PC-9 (cell line): ENCODE results near the gene TMEM135. TPM values are rescaled to one million over a fixed set of nuclear protein-coding genes. Genes with fewer than 3 reads are reported as not detected.

Experiments
- BruUV-seq: library from RNA; stranded (reverse); fragments of 400-500 nt; replicated peaks from 2 replicates; lab custom pipeline; 2021; lab: Mats Ljungman, UMichigan
- CTCF ChIA-PET: fragments of 300-600 bp; sonication (Branson Sonifier 250); formaldehyde crosslinking; loops from one replicate; lab custom pipeline; 2022; ENCODE audit warnings: antibody characterized with exemption; lab: Charles Lee
- POLR2A ChIA-PET: fragments of 300-600 bp; sonication (Branson Sonifier 250); formaldehyde crosslinking; loops from one replicate; lab custom pipeline; 2022; ENCODE audit warnings: antibody characterized with exemption; ENCODE audit not compliant: unreplicated experiment; lab: Charles Lee
- DNase-seq, 2 experiments: peaks; one replicate each; pipeline versions ENCODE4 v3.0.0 to v3.0.0-alpha.2; 2015 to 2022; ENCODE audit warnings: mixed read lengths in 1 of 2
- H2AFZ ChIP-seq: fragments of 200-600 bp; sonication (generic); 2 replicates; pipeline ENCODE4 v1.8.1; 2017; ENCODE audit warnings: antibody characterized with exemption
- H3F3A ChIP-seq: fragments of 200-600 bp; sonication (generic); 2 replicates; pipeline ENCODE4 v1.8.1; 2017; ENCODE audit warnings: antibody characterized with exemption, mild to moderate bottlenecking, low read depth; ENCODE audit not compliant: insufficient read depth
- H3K27ac ChIP-seq: fragments of 200-600 bp; sonication (generic); 2 replicates; pipeline ENCODE4 v1.6.1; 2016; ENCODE audit warnings: mixed run types
- H3K27me3 ChIP-seq: fragments of 200-600 bp; sonication (generic); 2 replicates; pipeline ENCODE4 v1.6.1; 2016; ENCODE audit warnings: low read depth, mixed run types; ENCODE audit not compliant: insufficient read depth
- H3K36me3 ChIP-seq: fragments of 200-600 bp; sonication (generic); 2 replicates; pipeline ENCODE4 v1.6.1; 2016; ENCODE audit warnings: low read depth, mixed run types
- H3K4me1 ChIP-seq: fragments of 200-600 bp; sonication (generic); replicated peaks from 2 replicates; pipeline ENCODE4 v1.6.1; 2016; ENCODE audit warnings: mixed run types; ENCODE audit not compliant: insufficient read depth
- H3K4me2 ChIP-seq: fragments of 200-600 bp; sonication (generic); 2 replicates; pipeline ENCODE4 v1.6.1; 2017; ENCODE audit warnings: mixed run types
- H3K4me3 ChIP-seq: fragments of 200-600 bp; sonication (generic); 2 replicates; pipeline ENCODE4 v1.6.1; 2016; ENCODE audit warnings: mixed run types
- H3K79me2 ChIP-seq: fragments of 200-600 bp; sonication (generic); 2 replicates; pipeline ENCODE4 v1.6.1; 2017; ENCODE audit warnings: low read depth, mixed run types
- H3K9me2 ChIP-seq: fragments of 200-600 bp; sonication (generic); 2 replicates; pipeline ENCODE4 v1.8.1; 2017; ENCODE audit warnings: mild to moderate bottlenecking; ENCODE audit not compliant: insufficient read depth
- H3K9me3 ChIP-seq: fragments of 200-600 bp; sonication (generic); 2 replicates; pipeline ENCODE4 v1.8.1; 2016; ENCODE audit warnings: low read depth; ENCODE audit not compliant: insufficient read depth
- H4K20me1 ChIP-seq: fragments of 200-600 bp; sonication (generic); 2 replicates; pipeline ENCODE4 v1.8.1; 2017; ENCODE audit not compliant: insufficient read depth
- CTCF ChIP-seq: fragments of 200-600 bp; sonication (generic); conservative IDR thresholded peaks from 2 replicates; pipeline ENCODE4 v1.6.1; 2017; ENCODE audit warnings: mixed run types, antibody characterized with exemption, mild to moderate bottlenecking, moderate library complexity
- EZH2 ChIP-seq: fragments of 200-600 bp; sonication (generic); IDR thresholded peaks from 2 replicates; pipeline ENCODE4 v1.8.0; 2017; ENCODE audit warnings: antibody characterized with exemption, low read depth
- intact Hi-C: fragments of 100-400 bp; cut with micrococcal nuclease; formaldehyde crosslinking; loops from one replicate; pipeline ENCODE4 v1.10.0; 2022; ENCODE audit not compliant: unreplicated experiment
- total RNA-seq: library from RNA; stranded (reverse); gene quantifications from 2 replicates; pipeline ENCODE4 v1.2.3, GENCODE V29; 2021

Gene TMEM135
- total RNA-seq, 1 experiment from 2014 or later, result 42.0 TPM

DNA sequence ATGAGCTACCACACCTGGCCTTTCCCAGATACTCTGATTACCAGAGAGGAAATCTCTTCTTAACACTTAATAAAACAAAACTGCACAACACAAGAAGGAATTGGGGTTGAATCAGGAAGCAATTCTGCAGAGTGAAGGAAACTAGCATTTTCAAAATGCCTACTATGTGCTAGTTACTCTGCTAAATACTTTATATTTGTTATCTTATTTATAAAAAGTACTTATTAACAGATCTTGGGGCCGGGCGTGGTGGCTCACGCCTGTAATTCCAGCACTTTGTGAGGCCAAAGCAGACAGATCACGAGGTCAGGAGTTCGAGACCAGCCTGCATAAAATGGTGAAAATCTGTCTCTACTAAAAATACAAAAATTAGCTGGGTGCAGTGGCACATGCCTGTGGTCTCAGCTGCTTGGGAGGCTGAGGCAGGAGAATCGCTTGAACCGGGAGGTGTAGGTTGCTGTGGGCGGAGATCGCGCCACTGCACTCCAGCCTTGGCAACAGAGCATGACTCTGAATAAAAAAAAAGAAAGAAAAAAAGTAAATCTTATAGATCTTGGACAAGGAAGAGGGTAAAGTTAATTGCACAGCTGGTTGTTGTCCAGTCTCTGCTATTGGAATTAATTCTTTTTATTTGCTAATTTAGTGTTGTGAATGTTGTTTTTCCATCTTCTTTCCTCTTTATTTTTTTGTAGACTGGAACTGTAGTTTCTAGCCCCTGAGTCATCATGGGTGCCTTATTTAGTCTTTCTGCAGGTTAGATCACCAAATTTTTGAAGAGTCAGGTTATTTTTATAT lies 22.1 kb downstream of the TMEM135 start:
- H3K4me3 ChIP-seq, result no peak overlapping the region
- H3K9me2 ChIP-seq, result no peaks in the 10 kb centered on the region
- peaks cover 35% of the 10 kb centered on the region for H3K79me2 ChIP-seq
- H3K27me3 ChIP-seq, result no peaks in the 10 kb centered on the region
- H3F3A ChIP-seq, result no peaks in the 10 kb centered on the region
- H3K27ac ChIP-seq, result no peak overlapping the region
- BruUV-seq, result no TSS peak
- ChIA-PET POLR2A (no interaction called here), CTCF (no interaction called here)
- H2AFZ ChIP-seq, result no peak overlapping the region
- H4K20me1 ChIP-seq, result no peaks in the 10 kb centered on the region
- DNase-seq, result no peak
- no peaks in the 10 kb centered on the region for H3K4me1 ChIP-seq
- TF ChIP-seq CTCF, result no peak
- no peaks in the 10 kb centered on the region for H3K9me3 ChIP-seq
- intact Hi-C loops, result no loop called here
- H3K4me2 ChIP-seq, result no peak overlapping the region
- 0 out of 2 replicates have a peak, but pooled peaks cover 7% of the 10 kb centered on the region for H3K36me3 ChIP-seq

DNA sequence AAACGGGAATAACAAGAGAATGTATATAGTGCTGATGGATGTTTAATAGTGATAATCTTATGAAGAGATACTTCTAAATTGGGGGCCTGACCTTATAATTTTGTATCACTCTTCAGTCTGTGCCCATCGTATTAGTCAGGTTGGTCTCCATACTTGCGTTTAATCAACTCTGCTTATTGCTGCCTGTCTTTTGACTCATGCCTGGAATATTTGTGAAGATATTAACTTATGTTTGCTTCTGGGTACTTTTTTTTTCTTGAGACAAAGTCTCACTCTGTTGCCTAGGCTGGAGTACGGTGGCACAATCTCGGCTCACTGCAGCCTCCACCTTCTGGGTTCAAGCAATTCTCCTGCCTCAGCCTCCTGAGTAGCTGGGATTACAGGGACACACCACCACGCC lies 24.0 kb downstream of the TMEM135 start:
- Histone ChIP-seq H3K27ac (no peak overlapping the region), H4K20me1 (peaks cover 4% of the 10 kb centered on the region; the same call in 1 of the 2 replicates), H2AFZ (no peak overlapping the region), H3K9me3 (no peaks in the 10 kb centered on the region), H3K4me3 (no peak overlapping the region), H3K79me2 (peaks cover 49% of the 10 kb centered on the region), H3K27me3 (no peaks in the 10 kb centered on the region), H3K4me1 (no peaks in the 10 kb centered on the region), H3K36me3 (0 out of 2 replicates have a peak, but pooled peaks cover 7% of the 10 kb centered on the region), H3K9me2 (no peaks in the 10 kb centered on the region), H3K4me2 (no peak overlapping the region), H3F3A (no peaks in the 10 kb centered on the region)
- POLR2A ChIA-PET, result no interaction called here
- TF ChIP-seq EZH2 (no peak), CTCF (no peak)
- intact Hi-C loops, result no loop called here
- no peak for DNase-seq
- CTCF ChIA-PET, result no interaction called here
- BruUV-seq, result no TSS peak

DNA sequence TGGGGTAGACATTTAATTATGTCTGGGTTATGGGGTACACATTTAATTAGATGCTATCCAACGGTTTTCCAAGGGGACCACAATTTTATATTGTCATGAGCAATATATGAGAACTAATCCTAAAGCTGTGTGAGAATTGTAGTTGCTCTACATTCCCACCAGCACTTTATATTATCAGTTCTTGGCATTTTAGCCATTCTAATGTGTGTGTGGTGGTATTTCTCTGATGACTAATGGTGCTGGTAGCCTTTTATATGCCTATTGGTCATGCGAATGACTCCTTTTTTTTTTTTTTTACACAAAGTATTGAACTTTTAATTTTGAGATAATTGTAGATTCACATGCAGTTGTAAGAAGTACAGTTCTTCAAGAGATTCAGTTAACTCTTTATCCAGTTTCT lies 26.2 kb downstream of the TMEM135 start:
- Histone ChIP-seq H3K27ac (no peak overlapping the region), H3K27me3 (no peaks in the 10 kb centered on the region), H3K4me3 (no peak overlapping the region), H3K36me3 (0 out of 2 replicates have a peak, but pooled peaks cover 11% of the 10 kb centered on the region), H3K9me3 (no peaks in the 10 kb centered on the region), H4K20me1 (peaks cover 4% of the 10 kb centered on the region; the same call in 1 of the 2 replicates), H3K79me2 (peaks cover 55% of the 10 kb centered on the region), H2AFZ (no peak overlapping the region), H3F3A (no peaks in the 10 kb centered on the region), H3K4me2 (no peak overlapping the region), H3K4me1 (no peaks in the 10 kb centered on the region), H3K9me2 (no peaks in the 10 kb centered on the region)
- CTCF ChIA-PET, result no interaction called here
- BruUV-seq, result no TSS peak
- intact Hi-C loops, result no loop called here
- TF ChIP-seq CTCF, result no peak
- no peak for TF ChIP-seq EZH2
- no peak for DNase-seq
- POLR2A ChIA-PET, result no interaction called here
